Measurements from ENCODE around the gene HCST.

- TF ChIP-seq POLR2A (IDR thresholded peaks at IDR 0.05) (no peak), CTCF (IDR thresholded peaks at IDR 0.05) (no peak)
Observed at GRCh38 chr19:35940839-35941238, 38.5 kb downstream of the HCST start.
